GM12892 (cell line): ENCODE measurements around the gene ZNF653.

Experiments used
- POLR2A ChIP-seq: IDR thresholded peaks from 2 replicates; pipeline ENCODE4 v1.6.1; 2011; ENCODE audit warnings: low read depth, low read length, control low read depth
- POLR2AphosphoS5 ChIP-seq: IDR thresholded peaks from 2 replicates; pipeline ENCODE4 v1.6.1; 2011; ENCODE audit warnings: low read depth, low read length, control low read depth
- TAF1 ChIP-seq: IDR thresholded peaks from 2 replicates; pipeline ENCODE4 v1.6.1; 2011; ENCODE audit warnings: low read depth, mild to moderate bottlenecking, control low read depth, low read length, borderline replicate concordance

GRCh38 chr19:11554160-11554559 lies 48.5 kb upstream of the ZNF653 start:
- TF ChIP-seq POLR2AphosphoS5 = no peak
- no peak for TF ChIP-seq POLR2A
- TF ChIP-seq TAF1 = no peak
